Caki2 (cell line): ENCODE data around the gene SMIM38. TPM values are rescaled to one million over a fixed set of nuclear protein-coding genes. Genes with fewer than 3 reads are reported as not detected.

ENCODE experiments used
- DNase-seq: peaks from one replicate; pipeline ENCODE4 v3.0.0-alpha.2; 2015; ENCODE audit warnings: low read depth
- in situ Hi-C: cut with HindIII; loops from 2 replicates; pipeline ENCODE4 v1.10.0; 2016; ENCODE audit warnings: low sequenced_read_pairs, low pct_unique_long_range_greater_than_20kb, mixed read lengths
- total RNA-seq: library from RNA; depleted of rRNA; stranded (reverse); fragments of >200 nt; shearing (Covaris generic); gene quantifications from 2 replicates; pipeline ENCODE4 v1.2.3, GENCODE V29; 2014; ENCODE audit warnings: low replicate concordance

Gene SMIM38
- total RNA-seq, 1 experiment from 2014 or later, result not detected

GRCh38 chr11:69167130-69167915, 11.6 kb downstream of the SMIM38 start:
- no peak for DNase-seq
- in situ Hi-C loops, result no loop called here

GRCh38 chr11:69167916-69168691, 12.4 kb downstream of the SMIM38 start:
- no peak for DNase-seq
- in situ Hi-C loops, result no loop called here

GRCh38 chr11:69169479-69169878, 13.7 kb downstream of the SMIM38 start:
- in situ Hi-C loops, result no loop called here
- DNase-seq, result no peak

GRCh38 chr11:69170704-69171103, 15.0 kb downstream of the SMIM38 start:
- in situ Hi-C loops, result no loop called here
- DNase-seq, result no peak

GRCh38 chr11:69171476-69172240, 15.9 kb downstream of the SMIM38 start:
- in situ Hi-C loops, result no loop called here
- DNase-seq, result no peak

- no peak for DNase-seq
- in situ Hi-C loops, result no loop called here
Observed at GRCh38 chr11:69172674-69173073, 16.9 kb downstream of the SMIM38 start.

GRCh38 chr11:69173331-69173730, 17.6 kb downstream of the SMIM38 start:
- no peak for DNase-seq
- in situ Hi-C loops, result no loop called here

- DNase-seq, result no peak
- in situ Hi-C loops, result no loop called here
Observed at GRCh38 chr11:69173925-69174581, 18.3 kb downstream of the SMIM38 start.

- no peak for DNase-seq
- in situ Hi-C loops, result no loop called here
Observed at GRCh38 chr11:69174841-69175240, 19.1 kb downstream of the SMIM38 start.

- in situ Hi-C loops, result no loop called here
- DNase-seq, result no peak
Observed at GRCh38 chr11:69178819-69179482, 23.2 kb downstream of the SMIM38 start.

- in situ Hi-C loops, result no loop called here
- no peak for DNase-seq
Observed at GRCh38 chr11:69180226-69180625, 24.5 kb downstream of the SMIM38 start.

- in situ Hi-C loops, result no loop called here
Observed at GRCh38 chr11:69180726-69181125, 25.0 kb downstream of the SMIM38 start.

GRCh38 chr11:69183613-69184012, 27.9 kb downstream of the SMIM38 start:
- in situ Hi-C loops, result no loop called here
- no peak for DNase-seq

More at GRCh38 chr11:69180726-69181125, 25.0 kb downstream of the SMIM38 start:
- DNase-seq, result no peak

GRCh38 chr11:69186316-69187260, 30.9 kb downstream of the SMIM38 start:
- DNase-seq, result no peak
- in situ Hi-C loops, result no loop called here

GRCh38 chr11:69187540-69188065, 31.9 kb downstream of the SMIM38 start:
- no peak for DNase-seq
- in situ Hi-C loops, result no loop called here

GRCh38 chr11:69189059-69189458, 33.3 kb downstream of the SMIM38 start:
- DNase-seq, result no peak
- in situ Hi-C loops, result no loop called here
